Measurements from ENCODE around the gene TUBGCP6.

Gene TUBGCP6

DNA sequence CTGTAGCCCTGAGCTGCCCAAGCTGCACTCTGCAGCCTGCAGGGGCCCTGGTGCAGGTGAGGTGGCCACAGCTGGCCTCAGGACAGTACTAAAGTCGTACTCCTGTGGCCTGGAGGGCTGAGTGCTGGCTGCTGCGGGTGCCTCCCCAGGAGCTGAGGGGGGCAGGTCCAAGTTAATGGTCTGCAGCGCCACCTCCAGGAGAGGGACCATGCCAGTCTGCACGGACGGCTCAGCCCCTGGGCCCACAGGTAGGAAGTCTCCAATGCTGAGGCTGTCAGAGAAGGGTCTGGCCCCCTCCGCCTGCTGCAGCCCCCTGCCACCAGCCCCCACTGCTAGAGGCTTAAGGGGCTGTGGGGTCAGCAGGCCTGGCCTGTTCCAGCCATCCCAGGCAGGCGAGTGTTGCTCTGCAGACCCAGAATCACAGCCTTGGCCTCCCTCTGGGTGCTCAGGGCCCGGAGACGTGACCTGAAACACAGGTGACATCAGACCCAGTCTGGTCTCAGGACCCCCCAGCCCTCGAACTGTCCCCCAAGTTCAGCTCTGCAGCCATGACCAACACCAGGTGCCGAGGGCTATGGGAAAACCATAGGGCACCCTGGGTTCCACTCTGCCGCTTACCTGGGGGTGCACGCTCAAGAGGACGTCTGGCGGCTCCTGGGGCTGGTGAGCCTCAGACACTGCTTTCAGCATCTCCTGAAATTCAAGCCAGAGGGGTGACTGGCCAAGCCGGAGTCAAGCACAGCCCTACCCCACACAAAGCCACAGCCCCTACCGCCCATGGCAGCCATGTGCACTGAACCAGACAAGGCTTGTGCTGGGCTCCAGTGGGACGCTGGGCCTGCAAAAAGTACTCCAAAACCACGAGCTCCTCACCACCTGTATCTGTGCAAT, 23.2 kb downstream of the TUBGCP6 start:
- Histone ChIP-seq H3K27ac (no peak overlapping the region), H3K36me3 (ENCODE audit: insufficient read depth, low read length) (peaks cover 36% of the 10 kb centered on the region), H3K9me3 (ENCODE audit: low read depth, low read length) (no peaks in the 10 kb centered on the region), H3K4me3 (no peak overlapping the region), H3K9ac (ENCODE audit: insufficient read length) (no peak overlapping the region)
- TF ChIP-seq FOXP2 (optimal IDR thresholded peaks at IDR 0.05; ENCODE audit: control extremely low read depth, extremely low read length, insufficient read depth) (no peak), EZH2 (IDR thresholded peaks at IDR 0.05) (no peak), POLR2AphosphoS5 (IDR thresholded peaks at IDR 0.05; ENCODE audit: borderline replicate concordance, low read depth, low read length) (no peak)
- no peak for DNase-seq (ENCODE audit: low read depth, low spot score)

GRCh38 chr22:50220603-50221409, 24.0 kb downstream of the TUBGCP6 start:
- H3K9me3 ChIP-seq (ENCODE audit: low read depth, low read length) = no peaks in the 10 kb centered on the region
- no peak for DNase-seq (ENCODE audit: low read depth, low spot score)
- no peak overlapping the region for H3K4me3 ChIP-seq
- H3K9ac ChIP-seq (ENCODE audit: insufficient read length) = no peak overlapping the region
- H3K27ac ChIP-seq = no peak overlapping the region
- no peak for TF ChIP-seq FOXP2 (optimal IDR thresholded peaks at IDR 0.05; ENCODE audit: control extremely low read depth, extremely low read length, insufficient read depth)
- TF ChIP-seq EZH2 (IDR thresholded peaks at IDR 0.05) = no peak
- peaks cover 45% of the 10 kb centered on the region for H3K36me3 ChIP-seq (ENCODE audit: insufficient read depth, low read length)

GRCh38 chr22:50219800-50220602, 24.8 kb downstream of the TUBGCP6 start:
- H3K9ac ChIP-seq (ENCODE audit: insufficient read length) = no peak overlapping the region
- peaks cover 45% of the 10 kb centered on the region for H3K36me3 ChIP-seq (ENCODE audit: insufficient read depth, low read length)
- H3K4me3 ChIP-seq = no peak overlapping the region
- H3K27ac ChIP-seq = 0 out of 2 replicates have a peak overlapping the region, but pooled peaks have one; percentile 31
- TF ChIP-seq POLR2AphosphoS5 (IDR thresholded peaks at IDR 0.05; ENCODE audit: borderline replicate concordance, low read depth, low read length) = no peak
- no peak for TF ChIP-seq FOXP2 (optimal IDR thresholded peaks at IDR 0.05; ENCODE audit: control extremely low read depth, extremely low read length, insufficient read depth)
- TF ChIP-seq EZH2 (IDR thresholded peaks at IDR 0.05) = no peak
- no peaks in the 10 kb centered on the region for H3K9me3 ChIP-seq (ENCODE audit: low read depth, low read length)
- no peak for DNase-seq (ENCODE audit: low read depth, low spot score)

DNA sequence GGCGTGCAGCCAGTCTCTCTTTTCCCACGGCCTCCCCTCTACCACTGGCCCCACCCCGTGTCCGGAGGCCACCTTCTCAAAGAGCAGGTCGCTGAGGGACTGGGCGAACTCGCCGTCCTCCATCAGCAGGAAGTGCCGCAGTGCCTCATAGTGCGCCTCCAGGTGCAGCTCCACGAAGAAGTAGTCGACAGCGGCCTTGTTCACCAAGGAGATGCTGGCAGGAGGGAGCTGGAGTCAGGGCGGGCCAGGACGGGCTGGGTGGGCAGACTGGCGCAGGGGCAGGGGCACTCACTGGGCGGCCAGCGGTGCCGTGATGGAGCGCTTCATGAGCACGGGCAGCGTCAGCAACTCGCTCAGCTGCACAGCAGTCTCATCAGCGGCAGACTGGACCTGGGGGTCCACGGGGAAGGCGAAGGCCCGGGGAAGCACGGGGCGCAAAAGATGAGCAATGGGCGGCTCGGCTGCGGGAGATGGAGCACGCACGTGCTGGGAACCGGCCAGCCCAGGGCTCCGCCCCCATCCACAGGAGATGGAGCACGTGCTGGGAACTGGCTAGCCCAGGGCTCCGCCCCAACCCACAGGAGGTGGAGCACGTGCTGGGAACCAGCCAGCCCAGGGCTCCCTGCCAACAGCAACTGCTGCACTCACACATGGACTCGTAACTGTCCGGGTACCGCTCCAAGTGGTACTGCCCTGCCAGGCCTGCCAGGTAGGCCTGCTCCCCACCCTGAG, 25.7 kb downstream of the TUBGCP6 start:
- DNase-seq (ENCODE audit: low read depth, low spot score) = no peak
- Histone ChIP-seq H3K27ac (0 out of 2 replicates have a peak overlapping the region, but pooled peaks have one; percentile 31), H3K36me3 (ENCODE audit: insufficient read depth, low read length) (peaks cover 49% of the 10 kb centered on the region), H3K4me3 (no peak overlapping the region), H3K9ac (ENCODE audit: insufficient read length) (no peak overlapping the region), H3K9me3 (ENCODE audit: low read depth, low read length) (no peaks in the 10 kb centered on the region)
- peak; percentile 16 for TF ChIP-seq FOXP2 (optimal IDR thresholded peaks at IDR 0.05; ENCODE audit: control extremely low read depth, extremely low read length, insufficient read depth)
- no peak for TF ChIP-seq EZH2 (IDR thresholded peaks at IDR 0.05)
- TF ChIP-seq POLR2AphosphoS5 (IDR thresholded peaks at IDR 0.05; ENCODE audit: borderline replicate concordance, low read depth, low read length) = peak; percentile 17; the same call in 1 of the 2 replicates

- peaks cover 48% of the 10 kb centered on the region for H3K36me3 ChIP-seq (ENCODE audit: insufficient read depth, low read length)
- H3K27ac ChIP-seq = no peak overlapping the region
- no peak for DNase-seq (ENCODE audit: low read depth, low spot score)
- no peaks in the 10 kb centered on the region for H3K9me3 ChIP-seq (ENCODE audit: low read depth, low read length)
- H3K9ac ChIP-seq (ENCODE audit: insufficient read length) = no peak overlapping the region
- no peak for TF ChIP-seq EZH2 (IDR thresholded peaks at IDR 0.05)
- TF ChIP-seq FOXP2 (optimal IDR thresholded peaks at IDR 0.05; ENCODE audit: control extremely low read depth, extremely low read length, insufficient read depth) = no peak
- TF ChIP-seq POLR2AphosphoS5 (IDR thresholded peaks at IDR 0.05; ENCODE audit: borderline replicate concordance, low read depth, low read length) = no peak
- no peak overlapping the region for H3K4me3 ChIP-seq
Measured at GRCh38 chr22:50218153-50218995, 26.4 kb downstream of the TUBGCP6 start.

- Histone ChIP-seq H3K9ac (ENCODE audit: insufficient read length) (no peak overlapping the region), H3K4me3 (no peak overlapping the region), H3K27ac (no peak overlapping the region), H3K9me3 (ENCODE audit: low read depth, low read length) (no peaks in the 10 kb centered on the region), H3K36me3 (ENCODE audit: insufficient read depth, low read length) (peaks cover 55% of the 10 kb centered on the region)
- TF ChIP-seq FOXP2 (optimal IDR thresholded peaks at IDR 0.05; ENCODE audit: control extremely low read depth, extremely low read length, insufficient read depth) (no peak), POLR2AphosphoS5 (IDR thresholded peaks at IDR 0.05; ENCODE audit: borderline replicate concordance, low read depth, low read length) (no peak; the same call in 1 of the 2 replicates), EZH2 (IDR thresholded peaks at IDR 0.05) (no peak)
- DNase-seq (ENCODE audit: low read depth, low spot score) = no peak
Measured at GRCh38 chr22:50217543-50218152, 27.2 kb downstream of the TUBGCP6 start.
